K562 (cell line): ENCODE data around the gene CDR2L. TPM values are rescaled to one million over a fixed set of nuclear protein-coding genes. Genes with fewer than 3 reads are reported as not detected.

Experiments used
- JUNB ChIP-seq: fragments of 450-650 bp; formaldehyde crosslinking; conservative IDR thresholded peaks from 2 replicates; pipeline ENCODE4 v1.4.0; 2020; ENCODE audit warnings: mild to moderate bottlenecking
- KAT8 ChIP-seq: fragments of 450-650 bp; IDR thresholded peaks from 2 replicates; pipeline ENCODE4 v1.6.1; 2016; ENCODE audit warnings: low read depth, mild to moderate bottlenecking
- MCM7 ChIP-seq, 2 experiments: fragments of 450-650 bp; IDR thresholded peaks; 2 replicates each; pipeline ENCODE4 v1.6.1; 2016 to 2018
- POLR2G ChIP-seq: fragments of 200-400 bp; formaldehyde crosslinking; IDR thresholded peaks from 2 replicates; pipeline ENCODE4 v1.6.1; 2017; ENCODE audit warnings: low read depth, mild to moderate bottlenecking, antibody characterized with exemption, low read length, moderate library complexity
- TAF1 ChIP-seq: IDR thresholded peaks from 2 replicates; pipeline ENCODE4 v1.6.1; 2011; ENCODE audit warnings: mild to moderate bottlenecking, low read length, moderate library complexity; ENCODE audit not compliant: insufficient read depth, control insufficient read depth, severe bottlenecking; ENCODE audit errors: extremely low read depth
- TCF3 ChIP-seq: sonication (generic); formaldehyde crosslinking; IDR thresholded peaks from 2 replicates; pipeline ENCODE4 v1.4.0; 2020; ENCODE audit warnings: mild to moderate bottlenecking, missing genetic modification reagents
- TEAD2 ChIP-seq: fragments of 450-650 bp; IDR thresholded peaks from 2 replicates; pipeline ENCODE4 v1.6.1; 2016; ENCODE audit warnings: missing genetic modification characterization, control low read depth, missing compliant biosample characterization
- TOE1 ChIP-seq, 2 experiments: fragments of 450-650 bp in 1 of 2; sonication (generic) in 1 of 2; formaldehyde crosslinking in 1 of 2; IDR thresholded peaks; 2 replicates each; pipeline versions ENCODE4 v1.7.1 to v1.8.0; 2016 to 2022; ENCODE audit warnings: borderline replicate concordance in 2 of 2, mild to moderate bottlenecking in 2 of 2, antibody characterized with exemption in 1 of 2, inconsistent platforms in 1 of 2, low read depth in 1 of 2, missing genetic modification reagents in 1 of 2, moderate library complexity in 1 of 2
- ZKSCAN1 ChIP-seq: fragments of 150-350 bp; IDR thresholded peaks from 2 replicates; pipeline ENCODE4 v1.6.1; 2016; ENCODE audit warnings: low read depth, low read length
- ZNF274 ChIP-seq: IDR thresholded peaks from 2 replicates; pipeline ENCODE4 v1.6.1; 2011; ENCODE audit warnings: low read depth, mild to moderate bottlenecking, low read length, moderate library complexity, borderline replicate concordance
- ZNF347 ChIP-seq: fragments of 450-650 bp; formaldehyde crosslinking; IDR thresholded peaks from 2 replicates; pipeline ENCODE4 v1.4.0; 2020; ENCODE audit warnings: low read depth, mild to moderate bottlenecking, moderate library complexity
- polyA plus RNA-seq, 8 experiments: library from polyadenylated mRNA; depleted of rRNA in 4 of 8; stranded (reverse) in 5 of 8; unstranded in 3 of 8; fragments of >200 nt; fragmentation: Nextera tagmentation in 2 of 8; fragmentation: Illumina TruSeq in 1 of 8; extraction: Ambion mirVana in 2 of 8; extraction: Trizol in 1 of 8; gene quantifications; 2 replicates each; pipeline versions ENCODE4 v1.2.1 to v1.2.3, GENCODE V29; 2011 to 2014; ENCODE audit warnings: inconsistent platforms in 1 of 8, missing spikeins in 1 of 8
- total RNA-seq, 7 experiments: library from RNA; depleted of rRNA in 6 of 7; stranded (reverse); fragments of >200 nt in 6 of 7; fragmentation: Illumina TruSeq in 2 of 7; extraction: Trizol in 2 of 7; gene quantifications; 2 replicates each; pipeline versions ENCODE4 v1.2.1 to v1.2.3, GENCODE V29; 2011 to 2021; ENCODE audit warnings: low replicate concordance in 1 of 7
- TF ChIP-seq, protein P1 (sequence below): fragments of 250-450 bp; sonication (Bioruptor Pico); IDR thresholded peaks from 2 replicates; pipeline ENCODE4 v1.4.0; 2020; ENCODE audit warnings: mild to moderate bottlenecking, moderate library complexity, borderline replicate concordance
- TF ChIP-seq, protein P2 (sequence below), 2 experiments: fragments of 450-650 bp; IDR thresholded peaks; 2 replicates each; pipeline ENCODE4 v1.6.1; 2016; ENCODE audit warnings: mild to moderate bottlenecking in 2 of 2, borderline replicate concordance in 1 of 2, low read depth in 1 of 2, moderate library complexity in 1 of 2
- TF ChIP-seq, protein P3 (sequence below): fragments of 450-650 bp; IDR thresholded peaks from 2 replicates; pipeline ENCODE4 v1.6.1; 2016; ENCODE audit warnings: antibody characterized with exemption

Gene CDR2L
- total and polyA plus RNA-seq, 9 of the 15 experiments (the other 6 are each of a cell fraction or from before 2014, with no cell fraction given): 2.7 to 16.0 (median 7.3) TPM

DNA sequence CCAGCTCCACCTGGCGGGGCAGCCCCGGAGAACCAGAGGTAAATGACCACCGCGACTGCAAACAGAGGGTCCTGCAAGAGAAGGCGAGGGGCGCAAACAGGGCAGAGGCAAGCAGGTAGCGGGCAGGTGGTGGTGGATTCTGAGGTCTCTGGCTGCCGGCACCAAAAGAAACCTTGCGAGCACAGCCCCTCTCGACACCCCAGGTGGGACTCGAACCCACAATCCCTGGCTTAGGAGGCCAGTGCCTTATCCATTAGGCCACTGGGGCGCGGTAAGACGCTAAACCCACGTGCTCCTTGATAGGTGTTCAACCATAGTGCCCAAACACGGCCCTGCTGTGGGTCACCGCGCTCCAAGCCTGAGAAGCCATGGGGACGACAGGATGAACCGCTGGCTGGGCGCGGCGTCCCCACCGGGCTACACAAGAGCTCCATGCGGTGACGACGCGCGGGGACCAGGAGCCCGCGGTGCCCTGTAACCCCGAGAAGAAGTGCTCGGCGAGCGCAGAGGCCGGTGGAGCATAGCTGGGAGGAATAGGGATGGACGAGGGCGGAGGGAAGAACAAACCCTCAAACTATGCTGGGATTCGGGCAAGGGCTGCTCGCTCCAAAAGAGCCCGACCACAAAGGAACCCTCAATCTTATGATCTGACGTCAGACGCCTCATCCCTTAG lies 46.9 kb downstream of the CDR2L start (continued):
- no peak for TF ChIP-seq TAF1
- TF ChIP-seq KAT8: no peak
- TF ChIP-seq TCF3 (CRISPR knock-in tag): peak; percentile 23; the same call in 1 of the 2 replicates
- peak; percentile 83 for TF ChIP-seq POLR2G
- TF ChIP-seq ZNF347 (CRISPR knock-in tag): no peak
- no peak; the same call in 1 of the 2 replicates for TF ChIP-seq TOE1 (IDR thresholded peaks at IDR 0.05; ENCODE audit: borderline replicate concordance)
- no peak for TF ChIP-seq TOE1 (CRISPR knock-in tag; IDR thresholded peaks at IDR 0.05; ENCODE audit: borderline replicate concordance, low read depth)
- no peak for TF ChIP-seq MCM7 (IDR thresholded peaks at IDR 0.05)
- peak; percentile 74; the same call in 1 of the 2 replicates for TF ChIP-seq ZKSCAN1
- TF ChIP-seq, protein P1, sequence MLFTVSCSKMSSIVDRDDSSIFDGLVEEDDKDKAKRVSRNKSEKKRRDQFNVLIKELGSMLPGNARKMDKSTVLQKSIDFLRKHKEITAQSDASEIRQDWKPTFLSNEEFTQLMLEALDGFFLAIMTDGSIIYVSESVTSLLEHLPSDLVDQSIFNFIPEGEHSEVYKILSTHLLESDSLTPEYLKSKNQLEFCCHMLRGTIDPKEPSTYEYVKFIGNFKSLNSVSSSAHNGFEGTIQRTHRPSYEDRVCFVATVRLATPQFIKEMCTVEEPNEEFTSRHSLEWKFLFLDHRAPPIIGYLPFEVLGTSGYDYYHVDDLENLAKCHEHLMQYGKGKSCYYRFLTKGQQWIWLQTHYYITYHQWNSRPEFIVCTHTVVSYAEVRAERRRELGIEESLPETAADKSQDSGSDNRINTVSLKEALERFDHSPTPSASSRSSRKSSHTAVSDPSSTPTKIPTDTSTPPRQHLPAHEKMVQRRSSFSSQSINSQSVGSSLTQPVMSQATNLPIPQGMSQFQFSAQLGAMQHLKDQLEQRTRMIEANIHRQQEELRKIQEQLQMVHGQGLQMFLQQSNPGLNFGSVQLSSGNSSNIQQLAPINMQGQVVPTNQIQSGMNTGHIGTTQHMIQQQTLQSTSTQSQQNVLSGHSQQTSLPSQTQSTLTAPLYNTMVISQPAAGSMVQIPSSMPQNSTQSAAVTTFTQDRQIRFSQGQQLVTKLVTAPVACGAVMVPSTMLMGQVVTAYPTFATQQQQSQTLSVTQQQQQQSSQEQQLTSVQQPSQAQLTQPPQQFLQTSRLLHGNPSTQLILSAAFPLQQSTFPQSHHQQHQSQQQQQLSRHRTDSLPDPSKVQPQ (CRISPR knock-in tag): no peak
- TF ChIP-seq, protein P2, sequence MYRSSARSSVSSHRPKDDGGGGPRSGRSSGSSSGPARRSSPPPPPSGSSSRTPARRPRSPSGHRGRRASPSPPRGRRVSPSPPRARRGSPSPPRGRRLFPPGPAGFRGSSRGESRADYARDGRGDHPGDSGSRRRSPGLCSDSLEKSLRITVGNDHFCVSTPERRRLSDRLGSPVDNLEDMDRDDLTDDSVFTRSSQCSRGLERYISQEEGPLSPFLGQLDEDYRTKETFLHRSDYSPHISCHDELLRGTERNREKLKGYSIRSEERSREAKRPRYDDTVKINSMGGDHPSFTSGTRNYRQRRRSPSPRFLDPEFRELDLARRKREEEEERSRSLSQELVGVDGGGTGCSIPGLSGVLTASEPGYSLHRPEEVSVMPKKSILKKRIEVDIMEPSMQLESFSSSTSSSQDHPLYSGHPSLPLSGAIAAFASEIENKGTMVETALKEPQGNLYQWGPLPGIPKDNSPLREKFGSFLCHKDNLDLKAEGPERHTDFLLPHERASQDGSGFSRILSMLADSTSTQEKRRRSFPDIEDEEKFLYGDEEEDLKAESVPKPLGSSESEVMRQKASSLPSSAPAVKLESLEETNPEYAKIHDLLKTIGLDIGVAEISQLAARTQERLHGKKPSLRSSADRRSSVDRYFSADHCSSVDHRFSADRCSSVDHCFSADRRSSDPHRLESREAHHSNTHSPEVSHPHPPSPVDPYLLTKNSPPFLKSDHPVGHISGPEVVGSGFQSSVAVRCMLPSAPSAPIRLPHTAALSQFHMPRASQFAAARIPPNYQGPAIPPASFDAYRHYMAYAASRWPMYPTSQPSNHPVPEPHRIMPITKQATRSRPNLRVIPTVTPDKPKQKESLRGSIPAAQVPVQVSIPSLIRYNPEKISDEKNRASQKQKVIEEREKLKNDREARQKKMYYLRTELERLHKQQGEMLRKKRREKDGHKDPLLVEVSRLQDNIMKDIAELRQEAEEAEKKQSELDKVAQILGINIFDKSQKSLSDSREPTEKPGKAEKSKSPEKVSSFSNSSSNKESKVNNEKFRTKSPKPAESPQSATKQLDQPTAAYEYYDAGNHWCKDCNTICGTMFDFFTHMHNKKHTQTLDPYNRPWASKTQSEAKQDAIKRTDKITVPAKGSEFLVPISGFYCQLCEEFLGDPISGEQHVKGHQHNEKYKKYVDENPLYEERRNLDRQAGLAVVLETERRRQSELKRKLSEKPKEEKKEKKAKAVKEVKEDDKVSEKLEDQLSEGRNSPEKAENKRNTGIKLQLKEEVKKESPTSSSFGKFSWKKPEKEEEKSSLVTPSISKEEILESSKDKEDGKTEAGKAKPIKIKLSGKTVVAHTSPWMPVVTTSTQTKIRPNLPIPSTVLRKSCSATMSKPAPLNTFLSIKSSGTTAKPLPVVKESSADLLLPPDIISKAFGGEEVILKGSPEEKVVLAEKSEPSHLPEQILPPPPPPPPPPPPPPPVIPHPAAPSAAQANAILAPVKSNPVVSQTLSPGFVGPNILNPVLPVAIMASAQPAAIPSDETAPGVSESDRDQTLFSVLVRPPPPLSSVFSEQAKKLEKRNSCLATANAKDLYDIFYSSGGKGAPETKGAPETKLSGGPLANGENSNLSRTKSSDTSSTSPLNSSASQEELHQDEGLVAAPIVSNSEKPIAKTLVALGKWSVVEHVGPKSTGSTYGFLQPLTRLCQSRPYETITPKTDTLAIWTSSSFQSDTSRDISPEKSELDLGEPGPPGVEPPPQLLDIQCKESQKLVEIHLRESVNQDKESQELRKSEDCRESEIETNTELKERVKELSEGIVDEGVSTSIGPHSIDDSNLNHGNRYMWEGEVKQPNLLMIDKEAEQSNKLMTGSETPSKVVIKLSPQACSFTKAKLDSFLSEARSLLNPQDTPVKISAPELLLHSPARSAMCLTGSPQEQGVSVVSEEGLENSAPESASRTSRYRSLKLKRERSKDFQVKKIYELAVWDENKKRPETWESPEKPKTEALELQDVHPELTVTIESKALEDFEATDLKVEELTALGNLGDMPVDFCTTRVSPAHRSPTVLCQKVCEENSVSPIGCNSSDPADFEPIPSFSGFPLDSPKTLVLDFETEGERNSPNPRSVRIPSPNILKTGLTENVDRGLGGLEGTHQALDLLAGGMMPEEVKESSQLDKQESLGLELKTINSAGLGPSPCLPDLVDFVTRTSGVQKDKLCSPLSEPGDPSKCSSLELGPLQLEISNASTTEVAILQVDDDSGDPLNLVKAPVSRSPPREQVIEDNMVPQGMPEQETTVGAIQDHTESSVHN (IDR thresholded peaks at IDR 0.05; ENCODE audit: borderline replicate concordance in 1 of 2, low read depth in 1 of 2): no peak
- no peak for TF ChIP-seq JUNB
- TF ChIP-seq, protein P3, sequence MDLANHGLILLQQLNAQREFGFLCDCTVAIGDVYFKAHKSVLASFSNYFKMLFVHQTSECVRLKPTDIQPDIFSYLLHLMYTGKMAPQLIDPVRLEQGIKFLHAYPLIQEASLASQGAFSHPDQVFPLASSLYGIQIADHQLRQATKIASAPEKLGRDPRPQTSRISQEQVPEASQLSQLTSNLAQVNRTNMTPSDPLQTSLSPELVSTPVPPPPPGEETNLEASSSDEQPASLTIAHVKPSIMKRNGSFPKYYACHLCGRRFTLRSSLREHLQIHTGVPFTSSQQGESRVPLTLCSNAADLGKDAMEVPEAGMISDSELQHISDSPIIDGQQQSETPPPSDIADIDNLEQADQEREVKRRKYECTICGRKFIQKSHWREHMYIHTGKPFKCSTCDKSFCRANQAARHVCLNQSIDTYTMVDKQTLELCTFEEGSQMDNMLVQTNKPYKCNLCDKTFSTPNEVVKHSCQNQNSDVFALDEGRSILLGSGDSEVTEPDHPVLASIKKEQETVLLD: no peak
- no peak for TF ChIP-seq ZNF274
- no peak for TF ChIP-seq TEAD2 (tag)
